Neuronal stem cell (in vitro differentiated cells): ENCODE data around the gene DUS2.
A peak's percentile ranks its signal among the peaks of the same experiment; 100 is the strongest.

ENCODE experiments used
- DNase-seq: peaks from one replicate; pipeline ENCODE4 v3.0.0-alpha.2; 2013; ENCODE audit warnings: low spot score
- H2AFZ ChIP-seq: one replicate; pipeline ENCODE4 v1.6.1; 2013; ENCODE audit warnings: mild to moderate bottlenecking, low read length, inconsistent platforms
- H2AK5ac ChIP-seq: 2 replicates; pipeline ENCODE4 v1.6.1; 2013; ENCODE audit warnings: low read depth, mild to moderate bottlenecking, inconsistent platforms, low read length, moderate library complexity, mixed read lengths
- H2BK120ac ChIP-seq: 2 replicates; pipeline ENCODE4 v1.6.1; 2013; ENCODE audit warnings: low read depth, mild to moderate bottlenecking, inconsistent platforms, low read length, moderate library complexity, mixed read lengths
- H2BK12ac ChIP-seq: one replicate; pipeline ENCODE4 v1.6.1; 2013; ENCODE audit warnings: low read length, inconsistent platforms
- H2BK15ac ChIP-seq: 2 replicates; pipeline ENCODE4 v1.6.1; 2013; ENCODE audit warnings: mild to moderate bottlenecking, low read length, inconsistent platforms, mixed read lengths
- H2BK5ac ChIP-seq: one replicate; pipeline ENCODE4 v1.6.1; 2013; ENCODE audit warnings: inconsistent platforms, mild to moderate bottlenecking, low read length, moderate library complexity
- H3K14ac ChIP-seq: one replicate; pipeline ENCODE4 v1.6.1; 2013; ENCODE audit warnings: low read length, inconsistent platforms
- H3K18ac ChIP-seq: 2 replicates; pipeline ENCODE4 v1.6.1; 2013; ENCODE audit warnings: low read length, inconsistent platforms
- H3K23ac ChIP-seq: 2 replicates; pipeline ENCODE4 v1.6.1; 2013; ENCODE audit warnings: low read depth, mild to moderate bottlenecking, mixed read lengths, low read length, inconsistent platforms; ENCODE audit not compliant: poor library complexity
- H3K27ac ChIP-seq: replicated peaks from 3 replicates; pipeline ENCODE4 v1.5.1; 2013; ENCODE audit warnings: low read length, inconsistent platforms
- H3K27me3 ChIP-seq, 3 experiments: 2 replicates each; pipeline ENCODE4 v1.6.1; 2013; ENCODE audit warnings: low read length in 3 of 3, mild to moderate bottlenecking in 2 of 3, inconsistent platforms in 1 of 3, low read depth in 1 of 3, mixed read lengths in 1 of 3, moderate library complexity in 1 of 3; ENCODE audit not compliant: control insufficient read depth in 3 of 3, insufficient read depth in 3 of 3
- H3K36me3 ChIP-seq, 2 donors: replicated peaks in 1 of 2; 2 replicates each; pipeline ENCODE4 v1.6.1; 2013; ENCODE audit warnings: low read length in 2 of 2; ENCODE audit not compliant: control insufficient read depth in 2 of 2, insufficient read depth in 2 of 2
- H3K4ac ChIP-seq: 2 replicates; pipeline ENCODE4 v1.6.1; 2013; ENCODE audit warnings: inconsistent platforms, mild to moderate bottlenecking, low read length, moderate library complexity
- H3K4me1 ChIP-seq, 2 donors: 1 replicate in 1 of 2; 2 replicates in 1 of 2; pipeline ENCODE4 v1.6.1; 2013; ENCODE audit warnings: low read length in 2 of 2, low read depth in 1 of 2; ENCODE audit not compliant: control insufficient read depth in 2 of 2, insufficient read depth in 1 of 2
- H3K4me2 ChIP-seq: one replicate; pipeline ENCODE4 v1.6.1; 2013; ENCODE audit warnings: mild to moderate bottlenecking, low read length, inconsistent platforms; ENCODE audit not compliant: insufficient read depth, poor library complexity, severe bottlenecking
- H3K4me3 ChIP-seq, 2 donors: 2 replicates each; pipeline ENCODE4 v1.5.1; 2013; ENCODE audit warnings: low read length in 2 of 2, mild to moderate bottlenecking in 2 of 2, inconsistent platforms in 1 of 2, moderate library complexity in 1 of 2
- H3K79me1 ChIP-seq: one replicate; pipeline ENCODE4 v1.6.1; 2013; ENCODE audit warnings: low read depth, mild to moderate bottlenecking, inconsistent platforms, low read length, moderate library complexity
- H3K9ac ChIP-seq: one replicate; pipeline ENCODE4 v1.6.1; 2013; ENCODE audit warnings: mild to moderate bottlenecking, low read depth, low read length, inconsistent platforms; ENCODE audit not compliant: poor library complexity
- H3K9me3 ChIP-seq, 2 donors: replicated peaks in 1 of 2; 2 replicates each; pipeline versions ENCODE3 to v1.6.1; 2013; ENCODE audit warnings: low read length in 2 of 2, mild to moderate bottlenecking in 2 of 2, inconsistent platforms in 1 of 2, low read depth in 1 of 2, mixed read lengths in 1 of 2, moderate library complexity in 1 of 2; ENCODE audit not compliant: control insufficient read depth in 2 of 2, insufficient read depth in 1 of 2
- H4K8ac ChIP-seq: one replicate; pipeline ENCODE4 v1.6.1; 2013; ENCODE audit warnings: low read depth, mild to moderate bottlenecking, inconsistent platforms, low read length, moderate library complexity
- H4K91ac ChIP-seq: one replicate; pipeline ENCODE4 v1.6.1; 2013; ENCODE audit warnings: low read length, low read depth, mild to moderate bottlenecking, inconsistent platforms; ENCODE audit not compliant: poor library complexity
- WGBS, 2 donors: extraction: QIAGEN DNeasy Blood & Tissue Kit; methylation state at CpG; one replicate each; pipeline ENCODE4 v1.1.7; 2013; ENCODE audit warnings: missing lambda C conversion rate in 2 of 2, mixed read lengths in 1 of 2; ENCODE audit not compliant: insufficient read length in 2 of 2, insufficient replicate concordance in 1 of 2; ENCODE audit errors: extremely low coverage in 2 of 2; 5-methylcytosine and 5-hydroxymethylcytosine counted together

DUS2 gene

GRCh38 chr16:67982011-67982696 is 40.9 kb upstream of the DUS2 start:
- Histone ChIP-seq H3K9me3 (peaks cover 0 to 4% of the 10 kb centered on the region in 2 donors), H3K18ac (no peak overlapping the region), H3K4ac (no peak overlapping the region), H4K8ac (no peak overlapping the region), H2BK120ac (no peak overlapping the region), H3K23ac (no peak overlapping the region), H4K91ac (no peak overlapping the region), H3K27ac (no peak overlapping the region), H2BK12ac (no peak overlapping the region), H2BK15ac (no peak overlapping the region), H3K79me1 (no peaks in the 10 kb centered on the region), H2BK5ac (no peak overlapping the region), H3K14ac (no peak overlapping the region), H3K9ac (no peak overlapping the region), H2AK5ac (no peak overlapping the region), H3K4me2 (no peak overlapping the region), H3K4me1 (peaks cover 0 to 4% of the 10 kb centered on the region in 2 donors), H3K4me3 (no peak overlapping the region), H3K27me3 (peaks cover 0 to under 1% (median 0%) of the 10 kb centered on the region in 3 experiments), H2AFZ (no peak overlapping the region), H3K36me3 (no peaks in the 10 kb centered on the region)
- WGBS, 2 donors = no CpG with 5 or more reads among the region's 49 CpGs
- DNase-seq = no peak

GRCh38 chr16:67986949-67987348 is 36.1 kb upstream of the DUS2 start:
- Histone ChIP-seq H3K4ac (no peak overlapping the region), H3K27me3 (peaks cover 0 to 22% (median 0%) of the 10 kb centered on the region in 3 experiments), H2BK12ac (no peak overlapping the region), H3K36me3 (no peaks in the 10 kb centered on the region), H2BK120ac (no peak overlapping the region), H4K91ac (no peak overlapping the region), H2BK5ac (no peak overlapping the region), H4K8ac (no peak overlapping the region), H3K27ac (no peak overlapping the region), H2AK5ac (no peak overlapping the region), H3K4me2 (no peak overlapping the region), H3K9ac (no peak overlapping the region), H3K23ac (no peak overlapping the region), H3K79me1 (peaks cover 2% of the 10 kb centered on the region), H3K18ac (no peak overlapping the region), H3K4me1 (peaks cover 0 to 4% of the 10 kb centered on the region in 2 donors), H2BK15ac (no peak overlapping the region), H3K14ac (no peak overlapping the region), H3K4me3 (no peak overlapping the region), H2AFZ (peak overlapping the region; percentile 12), H3K9me3 (peaks cover 0 to 4% of the 10 kb centered on the region in 2 donors)
- WGBS, 2 donors = no CpG with 5 or more reads among the region's 5 CpGs
- DNase-seq = no peak

- Histone ChIP-seq H3K79me1 (peaks cover 2% of the 10 kb centered on the region), H3K18ac (no peak overlapping the region), H3K14ac (no peak overlapping the region), H2AFZ (peak overlapping the region; percentile 12), H3K36me3 (no peaks in the 10 kb centered on the region), H3K4me1 (peaks cover 0 to 4% of the 10 kb centered on the region in 2 donors), H2AK5ac (no peak overlapping the region), H2BK15ac (no peak overlapping the region), H3K23ac (no peak overlapping the region), H2BK5ac (no peak overlapping the region), H3K9ac (no peak overlapping the region), H4K91ac (no peak overlapping the region), H2BK120ac (no peak overlapping the region), H3K27ac (no peak overlapping the region), H3K9me3 (peaks cover 0 to 4% of the 10 kb centered on the region in 2 donors), H3K4me2 (no peak overlapping the region), H2BK12ac (no peak overlapping the region), H3K4me3 (no peak overlapping the region), H3K4ac (no peak overlapping the region), H3K27me3 (peaks cover 0 to 28% (median 3%) of the 10 kb centered on the region in 3 experiments), H4K8ac (no peak overlapping the region)
- no CpG with 5 or more reads among the region's 11 CpGs for WGBS, 2 donors
- DNase-seq = no peak
These were observed 35.5 kb upstream of the DUS2 start for GRCh38 chr16:67987460-67988160.

GRCh38 chr16:67988675-67989074 is 34.4 kb upstream of the DUS2 start:
- H3K23ac ChIP-seq = no peak overlapping the region
- H2AK5ac ChIP-seq = no peak overlapping the region
- H2BK120ac ChIP-seq = no peak overlapping the region
- no peak overlapping the region for H4K8ac ChIP-seq
- H2BK12ac ChIP-seq = no peak overlapping the region
- no peaks in the 10 kb centered on the region for H3K36me3 ChIP-seq
- H3K14ac ChIP-seq = no peak overlapping the region
- H3K27me3 ChIP-seq = peaks cover 0 to 36% (median 7%) of the 10 kb centered on the region in 3 experiments
- H3K9me3 ChIP-seq = peaks cover 0 to 5% of the 10 kb centered on the region in 2 donors
- no peak overlapping the region for H3K4me2 ChIP-seq
- H3K9ac ChIP-seq = no peak overlapping the region
- H2BK15ac ChIP-seq = no peak overlapping the region
- DNase-seq = no peak
- peaks cover 3 to 4% of the 10 kb centered on the region in 2 donors for H3K4me1 ChIP-seq
- WGBS, 2 donors = no CpG with 5 or more reads among the region's 3 CpGs
- no peak overlapping the region for H2BK5ac ChIP-seq
- no peak overlapping the region for H2AFZ ChIP-seq
- no peak overlapping the region for H3K4me3 ChIP-seq
- H3K79me1 ChIP-seq = peaks cover 2% of the 10 kb centered on the region
- H4K91ac ChIP-seq = no peak overlapping the region
- H3K4ac ChIP-seq = no peak overlapping the region
- H3K18ac ChIP-seq = no peak overlapping the region
- no peak overlapping the region for H3K27ac ChIP-seq
